ENCODE results near the gene PPFIBP1. TPM values are rescaled to one million over a fixed set of nuclear protein-coding genes. Genes with fewer than 3 reads are reported as not detected.
A peak's percentile ranks its signal among the peaks of the same experiment; 100 is the strongest.

Gene PPFIBP1
- total and polyA plus RNA-seq, 2 of the 13 experiments (the other 11 are each of a cell fraction or from before 2014, with no cell fraction given) = 16.2 to 21.8 TPM

- TF ChIP-seq USF2 (IDR thresholded peaks at IDR 0.05; ENCODE audit: low read depth, low read length) (0 out of 2 replicates have a peak, but pooled peaks have one; percentile 10), USF2 (CRISPR knock-in tag; IDR thresholded peaks at IDR 0.05; ENCODE audit: borderline replicate concordance) (peak; percentile 21; the same call in 1 of the 2 replicates), ZNF850 (CRISPR knock-in tag; conservative IDR thresholded peaks at IDR 0.05) (no peak), AKAP8 (CRISPR knock-in tag; IDR thresholded peaks at IDR 0.05) (0 out of 2 replicates have a peak, but pooled peaks have one; percentile 0), ZNF703 (CRISPR knock-in tag; IDR thresholded peaks at IDR 0.05; ENCODE audit: borderline replicate concordance) (no peak), ZNF564 (CRISPR knock-in tag; IDR thresholded peaks at IDR 0.05) (no peak), PITX1 (CRISPR knock-in tag; IDR thresholded peaks at IDR 0.05) (peak; percentile 55; the same call in 1 of the 2 replicates), POGK (CRISPR knock-in tag; conservative IDR thresholded peaks at IDR 0.05) (no peak), ZFP36L1 (CRISPR knock-in tag; IDR thresholded peaks at IDR 0.05) (no peak), U2AF1 (optimal IDR thresholded peaks at IDR 0.05; ENCODE audit: low read depth, low read length) (peak; percentile 52), ZNF629 (CRISPR knock-in tag; conservative IDR thresholded peaks at IDR 0.05) (no peak), AGO2 (optimal IDR thresholded peaks at IDR 0.05; ENCODE audit: low read depth, low read length) (peak; percentile 26), TOPORS (CRISPR knock-in tag; IDR thresholded peaks at IDR 0.05) (no peak; the same call in 1 of the 2 replicates), SMAD3 (CRISPR knock-in tag; IDR thresholded peaks at IDR 0.05) (no peak), PCBP1 (IDR thresholded peaks at IDR 0.05; ENCODE audit: borderline replicate concordance, low read depth, low read length) (peak; percentile 33; the same call in 1 of the 2 replicates), KLF9 (CRISPR knock-in tag; IDR thresholded peaks at IDR 0.05; ENCODE audit: low read depth) (no peak), ZNF232 (CRISPR knock-in tag; IDR thresholded peaks at IDR 0.05; ENCODE audit: borderline replicate concordance) (no peak), SPEN (CRISPR knock-in tag; IDR thresholded peaks at IDR 0.05; ENCODE audit: low read depth) (peak; percentile 68)
- TF ChIP-seq, protein P1, sequence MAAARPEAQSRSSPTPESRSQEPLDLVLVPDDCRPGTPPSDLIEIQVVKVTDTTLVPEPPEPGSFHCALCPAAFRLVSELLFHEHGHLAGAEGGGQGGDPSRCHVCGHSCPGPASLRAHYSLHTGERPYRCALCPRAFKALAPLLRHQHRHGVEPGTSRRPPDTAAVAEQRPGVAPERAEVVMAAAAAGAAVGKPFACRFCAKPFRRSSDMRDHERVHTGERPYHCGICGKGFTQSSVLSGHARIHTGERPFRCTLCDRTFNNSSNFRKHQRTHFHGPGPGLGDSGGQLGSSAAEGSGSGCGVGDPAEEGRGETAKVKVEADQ (CRISPR knock-in tag; IDR thresholded peaks at IDR 0.05; ENCODE audit: borderline replicate concordance) = no peak
- TF ChIP-seq, protein P2, sequence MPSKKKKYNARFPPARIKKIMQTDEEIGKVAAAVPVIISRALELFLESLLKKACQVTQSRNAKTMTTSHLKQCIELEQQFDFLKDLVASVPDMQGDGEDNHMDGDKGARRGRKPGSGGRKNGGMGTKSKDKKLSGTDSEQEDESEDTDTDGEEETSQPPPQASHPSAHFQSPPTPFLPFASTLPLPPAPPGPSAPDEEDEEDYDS (CRISPR knock-in tag; IDR thresholded peaks at IDR 0.05) = peak; percentile 83
- TF ChIP-seq, protein P3, sequence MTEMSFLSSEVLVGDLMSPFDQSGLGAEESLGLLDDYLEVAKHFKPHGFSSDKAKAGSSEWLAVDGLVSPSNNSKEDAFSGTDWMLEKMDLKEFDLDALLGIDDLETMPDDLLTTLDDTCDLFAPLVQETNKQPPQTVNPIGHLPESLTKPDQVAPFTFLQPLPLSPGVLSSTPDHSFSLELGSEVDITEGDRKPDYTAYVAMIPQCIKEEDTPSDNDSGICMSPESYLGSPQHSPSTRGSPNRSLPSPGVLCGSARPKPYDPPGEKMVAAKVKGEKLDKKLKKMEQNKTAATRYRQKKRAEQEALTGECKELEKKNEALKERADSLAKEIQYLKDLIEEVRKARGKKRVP (CRISPR knock-in tag; IDR thresholded peaks at IDR 0.05) = peak in 1 of 2 experiments; percentile 77; a peak in 2 of 4 replicates
These were observed at the start of gene PPFIBP1 (continued) for GRCh38 chr12:27523642-27524493.
